Lower lobe of right lung (tissue), 2 donors: ENCODE measurements around the gene CRIP3. TPM values are rescaled to one million over a fixed set of nuclear protein-coding genes. Genes with fewer than 3 reads are reported as not detected.
"Not testable (repeated sequence)": the region's sequence is repeated elsewhere in the genome, so short reads cannot be mapped to it uniquely, and the experiment has no call there.

Experiments
- ATAC-seq, 2 donors: fragments of 200-7000 bp; cut with Tn5 transposase; one replicate each; pipeline ENCODE4 v1.9.1; 2020 to 2022; ENCODE audit warnings: mild to moderate bottlenecking in 2 of 2, moderate library complexity in 2 of 2
- DNase-seq: peaks from one replicate; pipeline ENCODE4 v3.0.0-alpha.2; 2020
- H3K27ac ChIP-seq: fragments of 200-600 bp; one replicate; pipeline ENCODE4 v1.8.0; 2022
- H3K27me3 ChIP-seq: fragments of 200-600 bp; one replicate; pipeline ENCODE4 v1.8.0; 2022; ENCODE audit warnings: low read depth
- H3K36me3 ChIP-seq: fragments of 200-600 bp; one replicate; pipeline ENCODE4 v1.8.0; 2022; ENCODE audit warnings: mild to moderate bottlenecking
- H3K4me1 ChIP-seq: fragments of 200-600 bp; one replicate; pipeline ENCODE4 v1.8.0; 2022
- H3K4me3 ChIP-seq: fragments of 200-600 bp; one replicate; pipeline ENCODE4 v1.8.0; 2022; ENCODE audit warnings: mild to moderate bottlenecking
- H3K9me3 ChIP-seq: fragments of 200-600 bp; one replicate; pipeline ENCODE4 v1.8.0; 2022
- intact Hi-C: fragments of 100-400 bp; cut with DNase I; formaldehyde crosslinking; loops from one replicate; pipeline ENCODE4 v1.11.0; 2022
- total RNA-seq: library from RNA; stranded (reverse); fragmentation: NEBNext Ultra II Directional; extraction: Animal tissue kit (Norgen Biotek cat#: 25700); gene quantifications from one replicate; pipeline ENCODE4 v1.2.1, GENCODE V29; 2021
- TF ChIP-seq, protein P1 (sequence below): fragments of 200-600 bp; IDR thresholded peaks from one replicate; pipeline ENCODE4 v1.8.0; 2022; ENCODE audit warnings: antibody characterized with exemption, mild to moderate bottlenecking
- donor health status: DM: no; HTN: yes; CAD: no; lungs with severe emphysema.

The CRIP3 gene
- total RNA-seq, 1 donor from 2014 or later = 0.95 TPM

DNA sequence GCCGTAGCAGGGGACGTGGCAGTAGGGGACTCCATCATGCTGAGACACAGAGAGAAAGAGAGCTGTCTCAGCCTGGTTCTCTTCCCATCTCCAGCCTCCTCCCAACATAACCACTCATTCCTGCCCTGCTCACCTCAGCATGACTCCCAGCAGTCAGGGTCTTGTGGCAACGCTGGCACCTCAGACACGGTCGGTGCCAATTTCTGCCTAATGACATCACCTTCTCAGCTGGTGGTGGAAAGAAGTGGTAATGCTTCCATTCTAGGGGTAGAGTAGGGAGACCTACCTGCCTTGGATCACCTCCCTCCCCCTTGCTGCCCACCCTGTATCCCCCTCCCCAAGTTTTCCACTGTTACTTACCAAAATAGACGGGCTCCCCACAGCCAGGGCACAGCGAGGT, 2.5 kb downstream of the CRIP3 start:
- Histone ChIP-seq H3K36me3 (no peaks in the 10 kb centered on the region), H3K9me3 (no peaks in the 10 kb centered on the region), H3K27me3 (peaks cover 4% of the 10 kb centered on the region), H3K27ac (no peak overlapping the region), H3K4me1 (peaks cover 13% of the 10 kb centered on the region), H3K4me3 (no peak overlapping the region)
- TF ChIP-seq, protein P1, sequence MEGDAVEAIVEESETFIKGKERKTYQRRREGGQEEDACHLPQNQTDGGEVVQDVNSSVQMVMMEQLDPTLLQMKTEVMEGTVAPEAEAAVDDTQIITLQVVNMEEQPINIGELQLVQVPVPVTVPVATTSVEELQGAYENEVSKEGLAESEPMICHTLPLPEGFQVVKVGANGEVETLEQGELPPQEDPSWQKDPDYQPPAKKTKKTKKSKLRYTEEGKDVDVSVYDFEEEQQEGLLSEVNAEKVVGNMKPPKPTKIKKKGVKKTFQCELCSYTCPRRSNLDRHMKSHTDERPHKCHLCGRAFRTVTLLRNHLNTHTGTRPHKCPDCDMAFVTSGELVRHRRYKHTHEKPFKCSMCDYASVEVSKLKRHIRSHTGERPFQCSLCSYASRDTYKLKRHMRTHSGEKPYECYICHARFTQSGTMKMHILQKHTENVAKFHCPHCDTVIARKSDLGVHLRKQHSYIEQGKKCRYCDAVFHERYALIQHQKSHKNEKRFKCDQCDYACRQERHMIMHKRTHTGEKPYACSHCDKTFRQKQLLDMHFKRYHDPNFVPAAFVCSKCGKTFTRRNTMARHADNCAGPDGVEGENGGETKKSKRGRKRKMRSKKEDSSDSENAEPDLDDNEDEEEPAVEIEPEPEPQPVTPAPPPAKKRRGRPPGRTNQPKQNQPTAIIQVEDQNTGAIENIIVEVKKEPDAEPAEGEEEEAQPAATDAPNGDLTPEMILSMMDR = no peak
- no peak for ATAC-seq
- no peak for DNase-seq
- intact Hi-C loops = no loop called here

DNA sequence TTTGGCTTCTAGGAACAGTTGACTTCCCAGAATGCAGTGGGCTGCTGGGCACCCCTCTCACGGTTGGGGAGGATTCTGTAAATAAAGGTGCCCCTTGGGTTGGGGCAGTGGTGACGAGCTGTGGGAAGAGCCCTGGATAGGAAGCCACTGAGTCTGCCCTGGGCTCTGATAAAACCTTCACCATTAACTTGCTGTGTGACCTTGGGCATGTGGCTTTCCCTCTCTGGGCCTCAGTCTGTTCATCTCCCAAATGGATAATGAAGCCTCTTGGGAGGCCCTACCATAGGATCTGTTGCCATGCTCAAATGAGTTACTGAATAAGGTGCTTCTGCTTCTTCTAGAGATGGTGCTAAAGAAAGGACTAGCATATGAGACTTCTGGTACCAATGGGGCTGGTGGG, 3.7 kb downstream of the CRIP3 start:
- DNase-seq = no peak
- H3K27ac ChIP-seq = no peak overlapping the region
- TF ChIP-seq, protein P1 = no peak
- H3K27me3 ChIP-seq = peaks cover 4% of the 10 kb centered on the region
- peaks cover 13% of the 10 kb centered on the region for H3K4me1 ChIP-seq
- no peak for ATAC-seq
- H3K4me3 ChIP-seq = no peak overlapping the region
- intact Hi-C loops = no loop called here
- H3K9me3 ChIP-seq = no peaks in the 10 kb centered on the region
- H3K36me3 ChIP-seq = no peaks in the 10 kb centered on the region

DNA sequence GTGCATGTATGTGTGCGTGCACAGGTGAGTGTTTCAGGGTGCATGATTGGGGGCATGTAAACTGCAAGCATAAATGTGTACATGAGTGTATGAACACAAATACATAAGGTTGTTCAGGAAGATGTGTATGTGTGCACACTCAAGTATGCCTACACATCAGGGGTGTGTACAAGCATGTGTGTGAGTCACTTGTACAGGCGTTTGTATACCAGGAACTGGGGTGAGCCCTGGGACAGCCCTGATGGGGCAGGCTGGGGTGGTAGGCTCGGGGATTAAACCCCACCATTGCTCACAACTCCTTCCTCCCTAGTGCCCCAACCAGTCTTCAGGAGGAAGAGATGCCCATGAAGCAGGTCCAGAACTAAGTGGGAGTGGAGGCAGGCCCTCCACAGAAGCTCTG, 4.3 kb downstream of the CRIP3 start:
- Histone ChIP-seq H3K36me3 (no peaks in the 10 kb centered on the region), H3K9me3 (no peaks in the 10 kb centered on the region), H3K27me3 (peaks cover 4% of the 10 kb centered on the region), H3K4me1 (peaks cover 13% of the 10 kb centered on the region), H3K27ac (no peak overlapping the region), H3K4me3 (no peak overlapping the region)
- TF ChIP-seq, protein P1 = no peak
- DNase-seq (no peak), ATAC-seq (no peak)
- intact Hi-C loops = no loop called here

DNA sequence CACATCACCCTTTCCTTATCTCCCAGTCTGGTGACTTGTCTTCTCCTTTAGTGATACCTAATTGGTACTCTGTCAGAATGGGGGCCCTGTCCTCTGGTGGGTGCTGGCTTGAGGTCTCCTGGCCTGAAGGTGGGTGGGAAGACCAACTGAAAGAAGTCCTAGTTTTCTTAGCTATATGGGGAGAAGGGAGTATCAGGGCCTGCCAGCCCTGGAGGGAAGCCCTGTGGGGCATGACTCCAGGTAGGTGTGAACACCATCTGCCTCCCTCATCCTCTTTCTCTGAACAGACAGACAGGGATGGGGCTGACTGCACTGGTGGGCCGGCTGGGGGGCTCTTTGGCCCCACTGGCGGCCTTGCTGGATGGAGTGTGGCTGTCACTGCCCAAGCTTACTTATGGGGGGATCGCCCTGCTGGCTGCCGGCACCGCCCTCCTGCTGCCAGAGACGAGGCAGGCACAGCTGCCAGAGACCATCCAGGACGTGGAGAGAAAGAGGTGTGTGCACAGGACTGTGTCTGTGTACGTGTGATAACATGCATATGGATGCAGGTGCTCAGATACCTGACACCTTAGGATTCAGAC, 4.8 kb downstream of the CRIP3 start:
- ATAC-seq (no peak), DNase-seq (no peak)
- no peaks in the 10 kb centered on the region for H3K36me3 ChIP-seq
- peaks cover 10% of the 10 kb centered on the region for H3K4me1 ChIP-seq
- no peaks in the 10 kb centered on the region for H3K9me3 ChIP-seq
- peaks cover 5% of the 10 kb centered on the region for H3K27me3 ChIP-seq
- H3K27ac ChIP-seq = no peak overlapping the region
- intact Hi-C loops = no loop called here
- no peak overlapping the region for H3K4me3 ChIP-seq
- TF ChIP-seq, protein P1 = no peak

DNA sequence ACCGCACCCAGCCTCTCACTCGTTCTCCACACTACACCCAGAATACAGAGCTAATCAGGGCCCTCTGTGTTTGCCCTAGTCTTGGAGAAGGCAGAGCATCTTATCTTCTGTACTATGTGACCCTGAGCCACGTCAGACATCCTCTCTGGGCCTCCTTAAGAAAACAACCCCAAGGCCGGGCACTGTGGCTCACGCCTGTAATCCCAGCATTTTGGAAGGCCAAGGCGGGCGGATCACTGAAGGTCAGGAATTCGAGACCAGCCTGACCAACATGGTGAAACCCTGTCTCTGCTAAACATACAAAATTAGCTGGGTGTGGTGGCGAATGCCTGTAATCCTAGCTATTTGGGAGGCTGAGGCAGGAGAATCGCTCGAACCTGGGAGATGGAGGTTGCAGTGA, 5.6 kb downstream of the CRIP3 start:
- DNase-seq, intact Hi-C loops, H3K4me3 ChIP-seq, H3K4me1 ChIP-seq, H3K27ac ChIP-seq, H3K36me3 ChIP-seq, ATAC-seq, H3K9me3 ChIP-seq: not testable (repeated sequence)
- peaks cover 10% of the 10 kb centered on the region for H3K27me3 ChIP-seq

DNA sequence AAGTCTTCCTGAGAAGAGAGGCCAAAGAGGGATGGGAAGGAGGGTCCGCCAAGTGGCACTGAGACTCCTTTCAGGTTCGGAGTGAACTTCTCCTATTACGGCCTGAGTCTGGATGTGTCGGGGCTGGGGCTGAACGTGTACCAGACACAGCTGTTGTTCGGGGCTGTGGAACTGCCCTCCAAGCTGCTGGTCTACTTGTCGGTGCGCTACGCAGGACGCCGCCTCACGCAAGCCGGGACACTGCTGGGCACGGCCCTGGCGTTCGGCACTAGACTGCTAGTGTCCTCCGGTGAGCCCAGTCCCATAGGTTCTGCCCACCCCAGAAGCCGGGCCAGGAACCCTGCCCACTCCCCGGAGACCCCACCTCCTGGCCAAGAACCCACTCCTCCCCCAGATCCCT, 6.5 kb downstream of the CRIP3 start:
- TF ChIP-seq, protein P1 = no peak
- Histone ChIP-seq H3K4me1 (no peaks in the 10 kb centered on the region), H3K4me3 (no peak overlapping the region), H3K27me3 (peaks cover 16% of the 10 kb centered on the region), H3K9me3 (no peaks in the 10 kb centered on the region), H3K27ac (no peak overlapping the region), H3K36me3 (no peaks in the 10 kb centered on the region)
- ATAC-seq (no peak), DNase-seq (no peak)
- intact Hi-C loops = no loop called here
